IPS-20b (cell line): ENCODE measurements around the gene PIGR.

Experiments
- H3K27ac ChIP-seq: one replicate; pipeline ENCODE4 v1.5.1; 2013; ENCODE audit warnings: low read length
- H3K27me3 ChIP-seq: 2 replicates; pipeline ENCODE4 v1.6.1; 2013; ENCODE audit warnings: mild to moderate bottlenecking, low read length, inconsistent platforms; ENCODE audit not compliant: insufficient read depth
- H3K36me3 ChIP-seq: 2 replicates; pipeline ENCODE4 v1.6.1; 2013; ENCODE audit warnings: low read depth, mild to moderate bottlenecking, inconsistent platforms, low read length, moderate library complexity; ENCODE audit not compliant: insufficient read depth
- H3K4me1 ChIP-seq: 2 replicates; pipeline ENCODE4 v1.6.1; 2013; ENCODE audit warnings: mild to moderate bottlenecking, control low read depth, inconsistent platforms, low read length, moderate library complexity; ENCODE audit not compliant: insufficient read depth
- H3K4me3 ChIP-seq: 2 replicates; pipeline ENCODE4 v1.5.1; 2013; ENCODE audit warnings: mild to moderate bottlenecking, low read length, inconsistent platforms
- H3K9ac ChIP-seq: 2 replicates; pipeline ENCODE4 v1.6.1; 2013; ENCODE audit warnings: low read depth, mild to moderate bottlenecking, inconsistent platforms, low read length, moderate library complexity
- H3K9me3 ChIP-seq: 2 replicates; pipeline ENCODE4 v1.6.1; 2013; ENCODE audit warnings: mild to moderate bottlenecking, low read depth, low read length, inconsistent platforms; ENCODE audit not compliant: insufficient read depth

PIGR gene

GRCh38 chr1:206946261-206946660 is at the start of gene PIGR:
TSS of gene PIGR (minus strand) at chr1:206946466. CDS start at chr1:206940531, 5,935 bp downstream.
- H3K9me3 ChIP-seq: no peaks in the 10 kb centered on the region
- no peak within 1 kb of the TSS for H3K9ac ChIP-seq
- no peak within 1 kb of the TSS for H3K4me3 ChIP-seq
- no peak within 1 kb of the TSS for H3K27ac ChIP-seq
- no peaks in the 10 kb centered on the region for H3K27me3 ChIP-seq
- H3K4me1 ChIP-seq: no peaks in the 10 kb centered on the region
- no peaks in the 10 kb centered on the region for H3K36me3 ChIP-seq

GRCh38 chr1:206992790-206993189 is 46.5 kb upstream of the PIGR start:
- no peaks in the 10 kb centered on the region for H3K36me3 ChIP-seq
- no peak overlapping the region for H3K27ac ChIP-seq
- H3K9ac ChIP-seq: no peak overlapping the region
- no peaks in the 10 kb centered on the region for H3K27me3 ChIP-seq
- H3K4me1 ChIP-seq: no peaks in the 10 kb centered on the region
- no peak overlapping the region for H3K4me3 ChIP-seq
- no peaks in the 10 kb centered on the region for H3K9me3 ChIP-seq

GRCh38 chr1:206987873-206988272 is 41.6 kb upstream of the PIGR start:
- H3K9ac ChIP-seq: no peak overlapping the region
- no peak overlapping the region for H3K27ac ChIP-seq
- 0 out of 2 replicates have a peak, but pooled peaks cover 8% of the 10 kb centered on the region for H3K27me3 ChIP-seq
- H3K4me3 ChIP-seq: no peak overlapping the region
- peaks cover 12% of the 10 kb centered on the region for H3K4me1 ChIP-seq
- no peaks in the 10 kb centered on the region for H3K36me3 ChIP-seq
- no peaks in the 10 kb centered on the region for H3K9me3 ChIP-seq

DNA sequence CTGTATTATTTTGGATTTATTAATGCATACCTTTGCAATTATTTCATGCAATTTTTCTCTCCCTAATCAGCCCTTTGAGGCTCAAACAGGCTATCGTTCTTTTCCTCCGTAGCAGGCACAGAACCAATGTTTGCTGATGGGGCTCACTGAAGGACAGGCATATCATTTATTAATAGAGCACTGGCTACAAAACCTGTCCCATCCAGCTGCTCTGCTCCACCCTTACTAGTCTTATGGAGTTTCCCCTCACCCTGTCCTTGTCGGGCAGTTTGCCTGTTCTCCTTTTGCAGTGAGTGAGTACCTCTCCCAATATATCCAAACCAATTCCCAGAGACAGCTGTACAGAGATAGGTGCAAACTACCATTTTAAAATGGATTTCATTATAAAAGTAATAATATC is 40.6 kb upstream of the PIGR start:
- Histone ChIP-seq H3K4me3 (no peak overlapping the region), H3K9ac (no peak overlapping the region), H3K36me3 (no peaks in the 10 kb centered on the region), H3K4me1 (peaks cover 16% of the 10 kb centered on the region), H3K27ac (no peak overlapping the region), H3K9me3 (no peaks in the 10 kb centered on the region), H3K27me3 (0 out of 2 replicates have a peak, but pooled peaks cover 8% of the 10 kb centered on the region)

DNA sequence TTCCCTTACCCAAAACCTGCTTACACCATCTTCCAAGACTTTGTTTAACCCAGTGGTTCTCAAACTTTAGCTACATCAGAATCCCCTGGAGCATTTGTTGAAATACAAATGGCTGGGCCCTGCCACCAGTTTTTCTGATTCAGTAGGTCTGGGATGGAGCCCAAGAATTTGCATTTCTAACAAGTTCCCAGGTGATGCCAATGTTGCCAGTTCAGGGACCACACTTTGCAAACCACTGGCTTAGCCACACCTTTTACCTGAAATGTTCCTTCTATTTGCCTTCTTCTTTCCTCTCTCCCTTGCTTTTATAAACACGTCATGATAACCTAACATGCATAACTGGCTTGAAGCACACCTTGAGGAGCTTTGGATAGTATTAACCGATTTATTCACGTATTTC is 40.1 kb upstream of the PIGR start:
- Histone ChIP-seq H3K9me3 (no peaks in the 10 kb centered on the region), H3K4me1 (peaks cover 18% of the 10 kb centered on the region), H3K36me3 (no peaks in the 10 kb centered on the region), H3K27ac (no peak overlapping the region), H3K27me3 (0 out of 2 replicates have a peak, but pooled peaks cover 8% of the 10 kb centered on the region), H3K9ac (no peak overlapping the region), H3K4me3 (no peak overlapping the region)

GRCh38 chr1:206985162-206985749 is 39.0 kb upstream of the PIGR start:
- no peaks in the 10 kb centered on the region for H3K36me3 ChIP-seq
- peaks cover 18% of the 10 kb centered on the region for H3K4me1 ChIP-seq
- no peak overlapping the region for H3K9ac ChIP-seq
- H3K4me3 ChIP-seq: peak overlapping the region; percentile 37; the same call in 1 of the 2 replicates
- 0 out of 2 replicates have a peak, but pooled peaks cover 8% of the 10 kb centered on the region for H3K27me3 ChIP-seq
- H3K9me3 ChIP-seq: no peaks in the 10 kb centered on the region
- no peak overlapping the region for H3K27ac ChIP-seq

GRCh38 chr1:206982216-206982615 is 36.0 kb upstream of the PIGR start:
- 0 out of 2 replicates have a peak, but pooled peaks cover 8% of the 10 kb centered on the region for H3K27me3 ChIP-seq
- no peaks in the 10 kb centered on the region for H3K36me3 ChIP-seq
- no peak overlapping the region for H3K9ac ChIP-seq
- H3K4me1 ChIP-seq: peaks cover 18% of the 10 kb centered on the region
- H3K9me3 ChIP-seq: no peaks in the 10 kb centered on the region
- no peak overlapping the region for H3K4me3 ChIP-seq
- no peak overlapping the region for H3K27ac ChIP-seq

GRCh38 chr1:206979379-206980043 is 33.2 kb upstream of the PIGR start:
- no peak overlapping the region for H3K4me3 ChIP-seq
- H3K9me3 ChIP-seq: no peaks in the 10 kb centered on the region
- no peak overlapping the region for H3K27ac ChIP-seq
- H3K27me3 ChIP-seq: no peaks in the 10 kb centered on the region
- no peak overlapping the region for H3K9ac ChIP-seq
- no peaks in the 10 kb centered on the region for H3K36me3 ChIP-seq
- peaks cover 10% of the 10 kb centered on the region for H3K4me1 ChIP-seq

GRCh38 chr1:206978259-206978658 is 32.0 kb upstream of the PIGR start:
- no peaks in the 10 kb centered on the region for H3K36me3 ChIP-seq
- peaks cover 10% of the 10 kb centered on the region for H3K4me1 ChIP-seq
- H3K27me3 ChIP-seq: no peaks in the 10 kb centered on the region
- H3K9me3 ChIP-seq: no peaks in the 10 kb centered on the region
- no peak overlapping the region for H3K9ac ChIP-seq
- H3K4me3 ChIP-seq: no peak overlapping the region
- H3K27ac ChIP-seq: no peak overlapping the region

GRCh38 chr1:206975306-206975705 is 29.0 kb upstream of the PIGR start:
- H3K9ac ChIP-seq: no peak overlapping the region
- H3K9me3 ChIP-seq: no peaks in the 10 kb centered on the region
- no peak overlapping the region for H3K4me3 ChIP-seq
- no peaks in the 10 kb centered on the region; the same call in 1 of the 2 replicates for H3K4me1 ChIP-seq
- H3K27me3 ChIP-seq: no peaks in the 10 kb centered on the region
- H3K36me3 ChIP-seq: no peaks in the 10 kb centered on the region
- no peak overlapping the region for H3K27ac ChIP-seq

DNA sequence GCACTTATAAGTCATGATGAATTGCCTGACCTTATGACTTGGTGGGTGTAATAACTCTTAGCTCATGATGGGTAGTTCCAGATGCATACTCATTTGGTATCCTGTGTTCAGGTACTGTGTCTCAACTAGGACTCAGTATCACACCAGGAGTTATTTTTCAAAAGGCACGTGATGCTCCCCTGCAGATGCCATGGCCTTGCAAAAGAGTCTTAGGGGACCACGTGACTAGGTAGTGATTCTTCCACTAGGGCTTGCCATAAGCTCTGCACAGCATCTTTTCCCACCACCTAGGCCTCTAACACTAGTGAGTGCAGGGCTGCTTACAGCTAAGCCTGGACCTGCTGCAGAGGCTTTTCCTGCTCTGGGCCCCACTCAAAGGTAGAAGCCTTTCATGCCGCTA is 27.9 kb upstream of the PIGR start:
- Histone ChIP-seq H3K27me3 (no peaks in the 10 kb centered on the region), H3K4me1 (no peaks in the 10 kb centered on the region), H3K9me3 (no peaks in the 10 kb centered on the region)

DNA sequence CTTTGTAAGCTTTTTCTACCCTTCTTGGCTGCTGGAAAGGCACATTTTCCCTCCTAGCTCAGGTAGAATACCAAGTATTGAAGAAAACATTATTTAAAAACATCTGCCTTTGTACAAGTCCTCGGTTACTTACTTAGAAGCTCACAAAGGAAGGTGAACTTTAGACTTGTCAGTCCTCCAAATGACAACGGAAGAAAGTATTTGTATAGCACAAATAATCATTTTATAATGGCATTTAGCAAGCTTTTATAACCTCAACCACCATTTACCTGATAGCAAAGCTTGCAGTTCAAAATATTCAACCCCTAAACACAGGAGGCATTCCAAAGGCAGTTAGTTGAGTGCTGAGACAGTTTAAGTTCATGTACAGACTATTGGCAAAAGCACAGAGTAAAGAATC is 26.5 kb upstream of the PIGR start:
- Histone ChIP-seq H3K4me3 (no peak overlapping the region), H3K27ac (no peak overlapping the region), H3K9me3 (no peaks in the 10 kb centered on the region), H3K36me3 (no peaks in the 10 kb centered on the region), H3K9ac (no peak overlapping the region), H3K4me1 (no peaks in the 10 kb centered on the region), H3K27me3 (no peaks in the 10 kb centered on the region)

More for the DNA sequence above, 27.9 kb upstream of the PIGR start:
- Histone ChIP-seq H3K4me3 (no peak overlapping the region), H3K36me3 (no peaks in the 10 kb centered on the region), H3K27ac (no peak overlapping the region), H3K9ac (no peak overlapping the region)
